Suprapubic skin (tissue), 4 donors: ENCODE results near the gene ASB3.

ENCODE experiments used
- POLR2A ChIP-seq, 2 donors: fragments of 450-650 bp; IDR thresholded peaks; one replicate each; pipeline ENCODE4 v1.6.1; 2017; ENCODE audit warnings: antibody characterized with exemption in 2 of 2, mild to moderate bottlenecking in 2 of 2, moderate library complexity in 2 of 2
- POLR2AphosphoS5 ChIP-seq, 3 donors: sonication (generic); formaldehyde crosslinking; IDR thresholded peaks; one replicate each; pipeline ENCODE4 v1.6.1; 2017; ENCODE audit warnings: antibody characterized with exemption in 3 of 3
- TF ChIP-seq, protein P1 (sequence below), 2 donors: fragments of 200-600 bp in 1 of 2; fragments of 450-650 bp in 1 of 2; sonication (generic) in 1 of 2; IDR thresholded peaks; one replicate each; pipeline ENCODE4 v1.5.1; 2016 to 2019; ENCODE audit warnings: antibody characterized with exemption in 2 of 2, mild to moderate bottlenecking in 1 of 2, moderate library complexity in 1 of 2

DNA sequence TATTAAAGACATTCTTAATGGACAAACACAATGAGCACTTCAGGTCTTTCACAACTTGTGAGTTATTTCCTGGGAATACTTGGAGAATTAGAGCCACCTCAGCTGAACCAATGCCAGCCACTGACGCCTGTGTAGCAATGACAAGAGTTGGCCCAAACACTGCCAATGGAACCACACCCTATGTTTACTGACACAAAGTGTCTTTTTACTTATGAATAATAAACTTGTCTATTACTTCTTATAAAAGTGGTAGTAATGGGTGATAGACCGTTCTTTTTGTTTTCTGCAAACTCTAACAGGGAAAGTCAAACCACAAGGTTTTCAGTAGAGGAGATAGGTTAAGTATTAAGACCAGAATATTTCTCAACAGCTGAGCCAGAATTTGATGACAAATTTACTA, 31.6 kb downstream of the ASB3 start:
- TF ChIP-seq, protein P1, sequence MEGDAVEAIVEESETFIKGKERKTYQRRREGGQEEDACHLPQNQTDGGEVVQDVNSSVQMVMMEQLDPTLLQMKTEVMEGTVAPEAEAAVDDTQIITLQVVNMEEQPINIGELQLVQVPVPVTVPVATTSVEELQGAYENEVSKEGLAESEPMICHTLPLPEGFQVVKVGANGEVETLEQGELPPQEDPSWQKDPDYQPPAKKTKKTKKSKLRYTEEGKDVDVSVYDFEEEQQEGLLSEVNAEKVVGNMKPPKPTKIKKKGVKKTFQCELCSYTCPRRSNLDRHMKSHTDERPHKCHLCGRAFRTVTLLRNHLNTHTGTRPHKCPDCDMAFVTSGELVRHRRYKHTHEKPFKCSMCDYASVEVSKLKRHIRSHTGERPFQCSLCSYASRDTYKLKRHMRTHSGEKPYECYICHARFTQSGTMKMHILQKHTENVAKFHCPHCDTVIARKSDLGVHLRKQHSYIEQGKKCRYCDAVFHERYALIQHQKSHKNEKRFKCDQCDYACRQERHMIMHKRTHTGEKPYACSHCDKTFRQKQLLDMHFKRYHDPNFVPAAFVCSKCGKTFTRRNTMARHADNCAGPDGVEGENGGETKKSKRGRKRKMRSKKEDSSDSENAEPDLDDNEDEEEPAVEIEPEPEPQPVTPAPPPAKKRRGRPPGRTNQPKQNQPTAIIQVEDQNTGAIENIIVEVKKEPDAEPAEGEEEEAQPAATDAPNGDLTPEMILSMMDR (IDR thresholded peaks at IDR 0.05): no peak
- TF ChIP-seq POLR2A (IDR thresholded peaks at IDR 0.05) (no peak), POLR2AphosphoS5 (IDR thresholded peaks at IDR 0.05) (no peak)
